Measurements from ENCODE around the gene DCAF6.

GRCh38 chr1:167911413-167911812 is 25.1 kb upstream of the DCAF6 start:
- no peak for TF ChIP-seq CTCF (IDR thresholded peaks at IDR 0.05; ENCODE audit: low read depth, low read length)
- no peak for TF ChIP-seq EZH2phosphoT487 (IDR thresholded peaks at IDR 0.05; ENCODE audit: low read depth)
